Body of pancreas (tissue), 4 donors: ENCODE data around the gene ISLR2. TPM values are rescaled to one million over a fixed set of nuclear protein-coding genes. Genes with fewer than 3 reads are reported as not detected.

Experiments used
- ATAC-seq: fragments of 150-250 bp; one replicate; pipeline ENCODE4 v1.9.1; 2016
- DNase-seq, 4 donors: peaks; one replicate each; pipeline ENCODE4 v3.0.0-alpha.2; 2019
- H3K27ac ChIP-seq, 4 donors: fragments of 200-600 bp; sonication (generic); 1 replicate in 3 of 4; 2 replicates in 1 of 4; pipeline versions ENCODE4 v1.5.1 to v1.6.1; 2016 to 2019; ENCODE audit warnings: mild to moderate bottlenecking in 1 of 4, mixed read lengths in 1 of 4, moderate library complexity in 1 of 4
- H3K27me3 ChIP-seq, 2 donors: fragments of 200-600 bp; sonication (generic); one replicate each; pipeline ENCODE4 v1.6.0; 2016; ENCODE audit warnings: mild to moderate bottlenecking in 1 of 2
- H3K36me3 ChIP-seq, 2 donors: fragments of 200-600 bp; sonication (generic); replicated peaks in 1 of 2; 2 replicates each; pipeline ENCODE4 v1.5.1; 2016; ENCODE audit warnings: low read depth in 2 of 2; ENCODE audit not compliant: insufficient read depth in 1 of 2
- H3K4me1 ChIP-seq: fragments of 200-600 bp; sonication (generic); one replicate; pipeline ENCODE4 v1.6.0; 2016
- H3K4me3 ChIP-seq, 2 donors: fragments of 200-600 bp; sonication (generic); 1 replicate in 1 of 2; 2 replicates in 1 of 2; pipeline ENCODE4 v1.5.1; 2016 to 2019
- H3K9me3 ChIP-seq, 3 donors: fragments of 200-600 bp; sonication (generic); 1 replicate in 2 of 3; 2 replicates in 1 of 3; pipeline ENCODE4 v1.5.1; 2016
- POLR2A ChIP-seq, 3 donors: fragments of 450-650 bp; IDR thresholded peaks; one replicate each; pipeline ENCODE4 v1.6.1; 2016; ENCODE audit warnings: antibody characterized with exemption in 3 of 3, mild to moderate bottlenecking in 2 of 3
- WGBS, 2 donors: methylation state at CpG; one replicate each; pipeline ENCODE4 v1.1.5; 2017; 5-methylcytosine and 5-hydroxymethylcytosine counted together
- intact Hi-C: fragments of 100-400 bp; cut with DNase I; formaldehyde crosslinking; loops from one replicate; pipeline ENCODE4 v1.15.1; 2023
- total RNA-seq, 2 donors: library from RNA; depleted of rRNA; stranded (reverse); fragments of >200 nt; gene quantifications; one replicate each; pipeline ENCODE4 v1.1.0, GENCODE V29; 2016
- TF ChIP-seq, protein P1 (sequence below), 7 experiments: fragments of 450-650 bp in 4 of 7; fragments of 200-600 bp in 3 of 7; sonication (generic) in 3 of 7; IDR thresholded peaks; one replicate each; pipeline ENCODE4 v1.5.1; 2016 to 2019; ENCODE audit warnings: antibody characterized with exemption in 7 of 7

Gene ISLR2
- total RNA-seq, 2 donors from 2014 or later, result not detected

- Histone ChIP-seq H3K9me3 (no peaks in the 10 kb centered on the region), H3K4me3 (no peak overlapping the region), H3K4me1 (no peaks in the 10 kb centered on the region), H3K36me3 (no peaks in the 10 kb centered on the region), H3K27ac (no peak overlapping the region), H3K27me3 (no peaks in the 10 kb centered on the region)
- DNase-seq, result no peak
- intact Hi-C loops, result no loop called here
- WGBS, 2 donors, result 50 to 58% methylated on average over 6 of the region's 6 CpGs
- no peak for TF ChIP-seq POLR2A (IDR thresholded peaks at IDR 0.05)
- TF ChIP-seq, protein P1, sequence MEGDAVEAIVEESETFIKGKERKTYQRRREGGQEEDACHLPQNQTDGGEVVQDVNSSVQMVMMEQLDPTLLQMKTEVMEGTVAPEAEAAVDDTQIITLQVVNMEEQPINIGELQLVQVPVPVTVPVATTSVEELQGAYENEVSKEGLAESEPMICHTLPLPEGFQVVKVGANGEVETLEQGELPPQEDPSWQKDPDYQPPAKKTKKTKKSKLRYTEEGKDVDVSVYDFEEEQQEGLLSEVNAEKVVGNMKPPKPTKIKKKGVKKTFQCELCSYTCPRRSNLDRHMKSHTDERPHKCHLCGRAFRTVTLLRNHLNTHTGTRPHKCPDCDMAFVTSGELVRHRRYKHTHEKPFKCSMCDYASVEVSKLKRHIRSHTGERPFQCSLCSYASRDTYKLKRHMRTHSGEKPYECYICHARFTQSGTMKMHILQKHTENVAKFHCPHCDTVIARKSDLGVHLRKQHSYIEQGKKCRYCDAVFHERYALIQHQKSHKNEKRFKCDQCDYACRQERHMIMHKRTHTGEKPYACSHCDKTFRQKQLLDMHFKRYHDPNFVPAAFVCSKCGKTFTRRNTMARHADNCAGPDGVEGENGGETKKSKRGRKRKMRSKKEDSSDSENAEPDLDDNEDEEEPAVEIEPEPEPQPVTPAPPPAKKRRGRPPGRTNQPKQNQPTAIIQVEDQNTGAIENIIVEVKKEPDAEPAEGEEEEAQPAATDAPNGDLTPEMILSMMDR (IDR thresholded peaks at IDR 0.05), result no peak
- no peak for ATAC-seq
Observed at GRCh38 chr15:74144153-74144775, 13.9 kb downstream of the ISLR2 start.

- ATAC-seq (no peak), DNase-seq (no peak)
- Histone ChIP-seq H3K9me3 (no peaks in the 10 kb centered on the region), H3K4me1 (no peaks in the 10 kb centered on the region), H3K4me3 (no peak overlapping the region), H3K36me3 (no peaks in the 10 kb centered on the region), H3K27me3 (no peaks in the 10 kb centered on the region), H3K27ac (no peak overlapping the region)
- TF ChIP-seq POLR2A (IDR thresholded peaks at IDR 0.05), result no peak
- TF ChIP-seq, protein P1 (IDR thresholded peaks at IDR 0.05), result no peak
- intact Hi-C loops, result no loop called here
- WGBS, 2 donors, result 81 to 100% methylated on average over 1 of the region's 1 CpG
Observed at GRCh38 chr15:74146277-74146800, 16.0 kb downstream of the ISLR2 start.

DNA sequence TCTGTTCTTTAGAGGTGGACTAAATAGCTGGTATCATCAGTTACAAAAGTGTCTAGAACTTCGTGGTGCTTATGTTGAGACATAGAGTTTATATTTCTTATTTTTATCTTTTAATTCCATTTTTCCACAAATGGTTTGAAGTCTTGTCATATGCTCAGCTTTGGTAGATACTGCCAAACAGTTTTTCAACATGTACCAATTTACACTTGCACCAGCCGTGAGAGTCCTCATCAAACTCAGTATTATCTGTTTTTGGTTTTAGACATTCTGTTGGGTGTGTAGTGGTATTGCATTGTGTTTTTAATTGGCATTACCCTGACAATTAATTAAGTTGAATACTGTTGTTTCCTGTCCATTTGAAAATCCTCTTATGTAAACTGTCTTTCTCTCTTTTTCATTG lies 16.7 kb downstream of the ISLR2 start:
- H3K27ac ChIP-seq, result no peak overlapping the region
- 33 to 34% methylated on average over 2 of the region's 2 CpGs for WGBS, 2 donors
- ATAC-seq (no peak), DNase-seq (no peak)
- no peaks in the 10 kb centered on the region for H3K9me3 ChIP-seq
- TF ChIP-seq, protein P1 (IDR thresholded peaks at IDR 0.05), result no peak
- TF ChIP-seq POLR2A (IDR thresholded peaks at IDR 0.05), result no peak
- no peaks in the 10 kb centered on the region for H3K36me3 ChIP-seq
- no peaks in the 10 kb centered on the region for H3K4me1 ChIP-seq
- no peaks in the 10 kb centered on the region for H3K27me3 ChIP-seq
- intact Hi-C loops, result no loop called here
- H3K4me3 ChIP-seq, result no peak overlapping the region

DNA sequence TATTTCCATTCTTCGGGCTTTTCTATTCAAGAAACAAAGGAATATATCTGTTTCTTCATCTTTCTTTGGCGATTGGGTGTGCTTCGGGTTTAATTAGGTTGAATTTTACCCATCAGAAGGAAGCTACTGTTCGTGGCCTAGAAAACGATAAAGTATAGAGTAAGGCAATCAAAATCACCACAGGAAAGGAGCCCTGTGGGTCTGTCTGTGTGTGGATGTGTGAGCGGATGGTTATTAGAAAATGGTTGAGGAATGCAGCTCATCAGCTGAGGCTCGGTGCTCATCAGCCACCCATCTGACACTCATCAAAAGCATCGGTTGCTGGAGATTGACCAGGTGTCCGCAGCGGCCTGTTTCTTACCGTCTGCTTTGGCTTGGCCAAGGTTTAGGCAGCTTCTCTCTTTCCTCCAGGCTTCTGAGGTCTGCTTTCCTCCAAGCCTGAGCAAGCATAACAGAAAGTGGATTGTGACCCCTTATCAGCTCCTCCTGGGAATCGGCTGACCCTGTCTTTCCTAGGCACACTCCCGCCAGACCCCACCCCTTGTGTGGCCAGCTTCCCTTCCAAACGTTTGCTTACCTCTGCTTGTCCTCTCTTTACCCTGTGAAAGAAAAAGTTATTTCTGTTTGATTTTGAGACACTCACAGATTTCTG lies 25.5 kb downstream of the ISLR2 start:
- WGBS, 2 donors, result 52 to 61% methylated on average over 14 of the region's 14 CpGs
- TF ChIP-seq, protein P1 (IDR thresholded peaks at IDR 0.05), result no peak
- no peaks in the 10 kb centered on the region for H3K4me1 ChIP-seq
- H3K27me3 ChIP-seq, result no peaks in the 10 kb centered on the region
- no peaks in the 10 kb centered on the region for H3K9me3 ChIP-seq
- no peak overlapping the region for H3K27ac ChIP-seq
- no peak overlapping the region for H3K4me3 ChIP-seq
- intact Hi-C loops, result no loop called here
- ATAC-seq, result no peak
- DNase-seq, result no peak
- H3K36me3 ChIP-seq, result no peaks in the 10 kb centered on the region
